A549 (cell line): ENCODE measurements around the gene GABRR2.
"Not testable (repeated sequence)": the region's sequence is repeated elsewhere in the genome, so short reads cannot be mapped to it uniquely, and the experiment has no call there.

Experiments
- ZNF302 ChIP-seq: fragments of 250-450 bp; sonication (Bioruptor Pico); IDR thresholded peaks from 2 replicates; pipeline ENCODE4 v1.9.0; 2021; ENCODE audit warnings: inconsistent platforms, mild to moderate bottlenecking, moderate library complexity
- TF ChIP-seq, protein P1 (sequence below): fragments of >200 bp; sonication (Bioruptor Twin); formaldehyde crosslinking; IDR thresholded peaks from 3 replicates; pipeline ENCODE4 v1.5.1; 2016

DNA sequence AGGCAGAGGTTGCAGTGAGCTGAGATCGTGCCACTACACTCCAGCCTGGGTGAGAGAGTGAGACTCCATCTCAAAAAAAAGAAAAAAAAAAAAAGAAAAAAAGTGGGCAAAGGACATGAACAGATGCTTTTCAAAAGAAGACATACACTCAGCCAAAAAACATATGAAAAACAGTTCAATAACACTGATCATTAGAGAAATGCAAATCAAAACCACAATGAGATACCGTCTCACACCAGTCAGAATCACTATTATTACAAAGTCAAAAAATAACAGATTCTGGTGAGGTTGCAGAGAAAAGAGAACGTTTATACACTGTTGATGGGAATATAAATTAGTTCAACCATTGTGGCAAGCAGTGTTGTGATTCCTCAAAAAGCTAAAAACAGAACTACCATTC lies 10.6 kb downstream of the GABRR2 start:
- TF ChIP-seq, protein P1, sequence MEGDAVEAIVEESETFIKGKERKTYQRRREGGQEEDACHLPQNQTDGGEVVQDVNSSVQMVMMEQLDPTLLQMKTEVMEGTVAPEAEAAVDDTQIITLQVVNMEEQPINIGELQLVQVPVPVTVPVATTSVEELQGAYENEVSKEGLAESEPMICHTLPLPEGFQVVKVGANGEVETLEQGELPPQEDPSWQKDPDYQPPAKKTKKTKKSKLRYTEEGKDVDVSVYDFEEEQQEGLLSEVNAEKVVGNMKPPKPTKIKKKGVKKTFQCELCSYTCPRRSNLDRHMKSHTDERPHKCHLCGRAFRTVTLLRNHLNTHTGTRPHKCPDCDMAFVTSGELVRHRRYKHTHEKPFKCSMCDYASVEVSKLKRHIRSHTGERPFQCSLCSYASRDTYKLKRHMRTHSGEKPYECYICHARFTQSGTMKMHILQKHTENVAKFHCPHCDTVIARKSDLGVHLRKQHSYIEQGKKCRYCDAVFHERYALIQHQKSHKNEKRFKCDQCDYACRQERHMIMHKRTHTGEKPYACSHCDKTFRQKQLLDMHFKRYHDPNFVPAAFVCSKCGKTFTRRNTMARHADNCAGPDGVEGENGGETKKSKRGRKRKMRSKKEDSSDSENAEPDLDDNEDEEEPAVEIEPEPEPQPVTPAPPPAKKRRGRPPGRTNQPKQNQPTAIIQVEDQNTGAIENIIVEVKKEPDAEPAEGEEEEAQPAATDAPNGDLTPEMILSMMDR: not testable (repeated sequence)
- not testable (repeated sequence) for TF ChIP-seq ZNF302
